Measurements from ENCODE around the gene METTL22. TPM values are rescaled to one million over a fixed set of nuclear protein-coding genes. Genes with fewer than 3 reads are reported as not detected.
"Not testable (repeated sequence)": the region's sequence is repeated elsewhere in the genome, so short reads cannot be mapped to it uniquely, and the experiment has no call there.

The METTL22 gene
- total RNA-seq, 4 donors from 2014 or later = 30.0 to 71.0 (median 53.9) TPM

GRCh38 chr16:8648877-8649276 is 27.4 kb downstream of the METTL22 start:
- peaks cover 0 to 38% (median 12%) of the 10 kb centered on the region in 4 donors for H3K36me3 ChIP-seq
- in situ Hi-C loops (cut with MboI; ENCODE audit: low pct_ligation_motif_present in 1 of 4, low pct_unique_long_range_greater_than_20kb in 1 of 4, low sequenced_read_pairs in 3 of 4) (no loop called here), intact Hi-C loops (cut with DNase I; ENCODE audit: low total_unique reads) (no loop called here)
- TF ChIP-seq POLR2AphosphoS5 (IDR thresholded peaks at IDR 0.05) (no peak), EP300 (IDR thresholded peaks at IDR 0.05; ENCODE audit: low read depth) (no peak), CTCF (IDR thresholded peaks at IDR 0.05) (no peak), POLR2A (IDR thresholded peaks at IDR 0.05) (no peak)
- no peaks in the 10 kb centered on the region for H3K27me3 ChIP-seq
- no peak overlapping the region for H3K4me3 ChIP-seq
- 89 to 100% methylated on average over 2 to 4 of the region's 4 CpGs for WGBS, 2 donors (ENCODE audit: low coverage in 1 of 2)
- no peak overlapping the region for H3K27ac ChIP-seq
- H3K9me3 ChIP-seq = no peaks in the 10 kb centered on the region
- DNase-seq = no peak
- no peaks in the 10 kb centered on the region for H3K4me1 ChIP-seq

GRCh38 chr16:8649829-8650554 is 28.5 kb downstream of the METTL22 start:
- no peak for DNase-seq
- in situ Hi-C loops (cut with MboI; ENCODE audit: low pct_ligation_motif_present in 1 of 4, low pct_unique_long_range_greater_than_20kb in 1 of 4, low sequenced_read_pairs in 3 of 4) (loop anchor here in 3 of 4 donors (5.0 to 25.0 kb wide), 4 partner anchors 78 to 487 kb away; partner anchors contain the start of gene LITAFD (in 1 of the 3)), intact Hi-C loops (cut with DNase I; ENCODE audit: low total_unique reads) (no loop called here)
- 77 to 79% methylated on average over 7 to 8 of the region's 8 CpGs for WGBS, 2 donors (ENCODE audit: low coverage in 1 of 2)
- H3K27me3 ChIP-seq = no peaks in the 10 kb centered on the region
- TF ChIP-seq POLR2A (IDR thresholded peaks at IDR 0.05) (no peak), POLR2AphosphoS5 (IDR thresholded peaks at IDR 0.05) (no peak), CTCF (IDR thresholded peaks at IDR 0.05) (no peak), EP300 (IDR thresholded peaks at IDR 0.05; ENCODE audit: low read depth) (no peak)
- H3K27ac ChIP-seq = no peak overlapping the region
- no peaks in the 10 kb centered on the region for H3K9me3 ChIP-seq
- no peaks in the 10 kb centered on the region for H3K4me1 ChIP-seq
- no peak overlapping the region for H3K4me3 ChIP-seq
- H3K36me3 ChIP-seq = peaks cover 0 to 27% (median 11%) of the 10 kb centered on the region in 4 donors

GRCh38 chr16:8651958-8652357 is 30.5 kb downstream of the METTL22 start:
- DNase-seq; intact Hi-C loops (cut with DNase I; ENCODE audit: low total_unique reads); H3K27ac ChIP-seq; H3K4me1 ChIP-seq; H3K4me3 ChIP-seq; H3K27me3 ChIP-seq; H3K9me3 ChIP-seq: not testable (repeated sequence)
- TF ChIP-seq CTCF (IDR thresholded peaks at IDR 0.05) = peak in 1 of 5 experiments; percentile 10
- H3K36me3 ChIP-seq = peaks cover 0 to 12% (median 5%) of the 10 kb centered on the region in 4 donors
- in situ Hi-C loops (cut with MboI; ENCODE audit: low pct_ligation_motif_present in 1 of 4, low pct_unique_long_range_greater_than_20kb in 1 of 4, low sequenced_read_pairs in 3 of 4) = loop anchor here in 3 of 4 donors (5.0 to 25.0 kb wide), 4 partner anchors 80 to 485 kb away; partner anchors contain the start of gene LITAFD (in 1 of the 3)
- 48 to 76% methylated on average over 2 to 6 of the region's 7 CpGs for WGBS, 2 donors (ENCODE audit: low coverage in 1 of 2)

GRCh38 chr16:8655184-8655717 is 33.8 kb downstream of the METTL22 start:
- H3K4me3 ChIP-seq = no peak overlapping the region
- H3K27ac ChIP-seq = no peak overlapping the region
- no peaks in the 10 kb centered on the region for H3K36me3 ChIP-seq
- no peaks in the 10 kb centered on the region for H3K9me3 ChIP-seq
- intact Hi-C loops (cut with DNase I; ENCODE audit: low total_unique reads) = no loop called here
- 90% methylated on average over 1 of the region's 1 CpG; no CpG with 5 or more reads in 1 of the 2 donors for WGBS, 2 donors (ENCODE audit: low coverage in 1 of 2)
- DNase-seq = peak; percentile 52
- H3K27me3 ChIP-seq = no peaks in the 10 kb centered on the region
- no peaks in the 10 kb centered on the region for H3K4me1 ChIP-seq
- TF ChIP-seq CTCF (IDR thresholded peaks at IDR 0.05) (peak; percentile 24 to 52 (median 33)), POLR2A (IDR thresholded peaks at IDR 0.05) (no peak)
- in situ Hi-C loops (cut with MboI; ENCODE audit: low pct_ligation_motif_present in 1 of 4, low pct_unique_long_range_greater_than_20kb in 1 of 4, low sequenced_read_pairs in 3 of 4) = loop anchor here in 3 of 4 donors (25.0 kb wide), 3 partner anchors 232 to 482 kb away; partner anchors contain the start of gene LITAFD (in 1 of the 3)

Measured in transverse colon (tissue), 4 donors.